ENCODE results near the gene TFF2.

GRCh38 chr21:42348762-42349161 lies 2.0 kb downstream of the TFF2 start:
- TF ChIP-seq, protein P1, sequence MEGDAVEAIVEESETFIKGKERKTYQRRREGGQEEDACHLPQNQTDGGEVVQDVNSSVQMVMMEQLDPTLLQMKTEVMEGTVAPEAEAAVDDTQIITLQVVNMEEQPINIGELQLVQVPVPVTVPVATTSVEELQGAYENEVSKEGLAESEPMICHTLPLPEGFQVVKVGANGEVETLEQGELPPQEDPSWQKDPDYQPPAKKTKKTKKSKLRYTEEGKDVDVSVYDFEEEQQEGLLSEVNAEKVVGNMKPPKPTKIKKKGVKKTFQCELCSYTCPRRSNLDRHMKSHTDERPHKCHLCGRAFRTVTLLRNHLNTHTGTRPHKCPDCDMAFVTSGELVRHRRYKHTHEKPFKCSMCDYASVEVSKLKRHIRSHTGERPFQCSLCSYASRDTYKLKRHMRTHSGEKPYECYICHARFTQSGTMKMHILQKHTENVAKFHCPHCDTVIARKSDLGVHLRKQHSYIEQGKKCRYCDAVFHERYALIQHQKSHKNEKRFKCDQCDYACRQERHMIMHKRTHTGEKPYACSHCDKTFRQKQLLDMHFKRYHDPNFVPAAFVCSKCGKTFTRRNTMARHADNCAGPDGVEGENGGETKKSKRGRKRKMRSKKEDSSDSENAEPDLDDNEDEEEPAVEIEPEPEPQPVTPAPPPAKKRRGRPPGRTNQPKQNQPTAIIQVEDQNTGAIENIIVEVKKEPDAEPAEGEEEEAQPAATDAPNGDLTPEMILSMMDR (IDR thresholded peaks at IDR 0.05), result no peak
- no peak for TF ChIP-seq REST (IDR thresholded peaks at IDR 0.05; ENCODE audit: insufficient read depth in 1 of 2, low read depth in 2 of 2, low read length in 1 of 2)
- no peak for TF ChIP-seq POLR2AphosphoS5 (IDR thresholded peaks at IDR 0.05; ENCODE audit: low read depth, low read length)
- no peak for TF ChIP-seq TCF7L2 (IDR thresholded peaks at IDR 0.05; ENCODE audit: low read depth, low read length)
- TF ChIP-seq SIN3A (IDR thresholded peaks at IDR 0.05; ENCODE audit: borderline replicate concordance, insufficient read depth, low read depth, low read length), result no peak

Data from Panc1 (cell line).